Endothelial cell of umbilical vein (primary cell): ENCODE measurements around the gene IPO13. TPM values are rescaled to one million over a fixed set of nuclear protein-coding genes. Genes with fewer than 3 reads are reported as not detected.

ENCODE experiments used
- BruUV-seq: library from RNA; stranded (reverse); fragments of 400-500 nt; replicated peaks from 2 replicates; lab custom pipeline; 2021; lab: Mats Ljungman, UMichigan
- CTCF ChIA-PET: fragments of 300-600, 350-600 bp; sonication (Branson Sonifier 250); formaldehyde crosslinking; loops from one replicate; lab custom pipeline; 2021; ENCODE audit warnings: antibody characterized with exemption, inconsistent platforms; lab: Charles Lee
- POLR2A ChIA-PET: fragments of 300-600, 350-600 bp; sonication (Branson Sonifier 250); formaldehyde crosslinking; loops from one replicate; lab custom pipeline; 2021; ENCODE audit warnings: antibody characterized with exemption, inconsistent platforms; lab: Charles Lee
- DNase-seq: peaks from one replicate; pipeline ENCODE4 v3.0.0-alpha.2; 2011; ENCODE audit warnings: low read depth, low spot score
- FAIRE-seq: peaks from 2 replicates; lab custom pipeline; 2011; peaks lifted over from hg19 to GRCh38; lab: Jason Lieb, UNC
- H2AFZ ChIP-seq: 2 replicates; pipeline ENCODE4 v1.6.0; 2012; ENCODE audit warnings: low read depth, low read length, control low read depth, inconsistent platforms
- H3K27ac ChIP-seq: 2 replicates; pipeline ENCODE4 v1.5.1; 2011; ENCODE audit warnings: low read depth, mild to moderate bottlenecking, control low read depth, low read length, moderate library complexity; ENCODE audit not compliant: insufficient read depth
- H3K27me3 ChIP-seq, 2 experiments: 2 replicates each; pipeline versions ENCODE4 v1.6.0 to v1.6.1; 2011; ENCODE audit warnings: low read length in 2 of 2, mixed read lengths in 1 of 2; ENCODE audit not compliant: control insufficient read depth in 2 of 2, insufficient read depth in 2 of 2
- H3K36me3 ChIP-seq, 2 experiments: 2 replicates in 1 of 2; 3 replicates in 1 of 2; pipeline ENCODE4 v1.5.1; 2011; ENCODE audit warnings: low read length in 2 of 2, mild to moderate bottlenecking in 1 of 2, moderate library complexity in 1 of 2; ENCODE audit not compliant: control insufficient read depth in 2 of 2, insufficient read depth in 2 of 2; ENCODE audit errors: extremely low read depth in 1 of 2
- H3K4me1 ChIP-seq: 3 replicates; pipeline ENCODE4 v1.5.1; 2011; ENCODE audit warnings: mild to moderate bottlenecking, low read length; ENCODE audit not compliant: control insufficient read depth, insufficient read depth; ENCODE audit errors: extremely low read depth
- H3K4me2 ChIP-seq: 2 replicates; pipeline ENCODE4 v1.6.1; 2011; ENCODE audit warnings: low read length, control low read depth, mixed read lengths; ENCODE audit not compliant: insufficient read depth
- H3K4me3 ChIP-seq, 3 experiments: fragments of 200-600 bp in 1 of 3; sonication (generic), shearing (Covaris generic) in 1 of 3; replicated peaks in 1 of 3; 2 replicates each; pipeline ENCODE4 v1.5.1; 2011 to 2016; ENCODE audit warnings: control low read depth in 3 of 3, low read length in 3 of 3, mild to moderate bottlenecking in 2 of 3, inconsistent platforms in 1 of 3, low read depth in 1 of 3, moderate library complexity in 1 of 3; ENCODE audit not compliant: insufficient read depth in 1 of 3
- H3K79me2 ChIP-seq: 2 replicates; pipeline ENCODE4 v1.6.0; 2012; ENCODE audit warnings: low read length, inconsistent platforms; ENCODE audit not compliant: control insufficient read depth, insufficient read depth
- H3K9ac ChIP-seq: replicated peaks from 2 replicates; pipeline ENCODE3; 2011; ENCODE audit warnings: low read length, control low read depth; ENCODE audit not compliant: insufficient read depth; ENCODE audit errors: extremely low read depth
- H3K9me1 ChIP-seq: replicated peaks from 3 replicates; pipeline ENCODE4 v1.6.0; 2011; ENCODE audit warnings: mild to moderate bottlenecking, low read length; ENCODE audit not compliant: control insufficient read depth, insufficient read depth; ENCODE audit errors: extremely low read depth
- H3K9me3 ChIP-seq: replicated peaks from 2 replicates; pipeline ENCODE4 v1.5.1; 2012; ENCODE audit warnings: low read length, inconsistent platforms; ENCODE audit not compliant: control insufficient read depth, insufficient read depth
- H4K20me1 ChIP-seq: replicated peaks from 2 replicates; pipeline ENCODE3; 2011; ENCODE audit warnings: mild to moderate bottlenecking, low read length; ENCODE audit not compliant: control insufficient read depth, insufficient read depth; ENCODE audit errors: extremely low read depth
- CTCF ChIP-seq, 2 donors: IDR thresholded peaks; 1 replicate in 1 of 2; 2 replicates in 1 of 2; pipeline ENCODE4 v1.5.1; 2011; ENCODE audit warnings: low read length in 2 of 2, mild to moderate bottlenecking in 2 of 2, moderate library complexity in 2 of 2, control low read depth in 1 of 2, inconsistent platforms in 1 of 2, low read depth in 1 of 2; ENCODE audit not compliant: insufficient read depth in 1 of 2; ENCODE audit errors: extremely low read depth in 1 of 2
- EZH2 ChIP-seq: IDR thresholded peaks from 2 replicates; pipeline ENCODE4 v1.6.1; 2012; ENCODE audit warnings: borderline replicate concordance, low read depth, mild to moderate bottlenecking, moderate library complexity, low read length, inconsistent platforms; ENCODE audit not compliant: severe bottlenecking
- FOS ChIP-seq: IDR thresholded peaks from 2 replicates; pipeline ENCODE4 v1.6.1; 2011; ENCODE audit warnings: mild to moderate bottlenecking, low read length, moderate library complexity, borderline replicate concordance; ENCODE audit not compliant: insufficient read depth
- GATA2 ChIP-seq: IDR thresholded peaks from 2 replicates; pipeline ENCODE4 v1.7.0; 2011; ENCODE audit warnings: low read depth, mild to moderate bottlenecking, moderate library complexity, mixed read lengths, low read length; ENCODE audit not compliant: insufficient read length, insufficient read depth
- JUN ChIP-seq: IDR thresholded peaks from 2 replicates; pipeline ENCODE4 v1.6.1; 2011; ENCODE audit warnings: borderline replicate concordance, low read depth; ENCODE audit not compliant: insufficient read length, insufficient read depth
- MAX ChIP-seq: IDR thresholded peaks from 2 replicates; pipeline ENCODE4 v1.6.1; 2011; ENCODE audit not compliant: insufficient read depth, insufficient read length
- MYC ChIP-seq: IDR thresholded peaks from one replicate; pipeline ENCODE4 v1.6.1; 2011; ENCODE audit warnings: mild to moderate bottlenecking, low read depth, low read length
- POLR2A ChIP-seq: IDR thresholded peaks from 2 replicates; pipeline ENCODE4 v1.6.1; 2012; ENCODE audit warnings: low read depth, mild to moderate bottlenecking, control low read depth, low read length
- POLR2AphosphoS5 ChIP-seq: IDR thresholded peaks from 2 replicates; pipeline ENCODE4 v1.6.1; 2012; ENCODE audit warnings: low read depth, mild to moderate bottlenecking, control low read depth, low read length, moderate library complexity; ENCODE audit not compliant: insufficient read depth
- dilution Hi-C: fragments of 300-500 bp; cut with MboI; formaldehyde crosslinking; loops from one replicate; pipeline ENCODE4 v1.15.0; 2019; ENCODE audit warnings: low sequenced_read_pairs; ENCODE audit not compliant: extremely low pct_ligation_motif_present
- intact Hi-C: fragments of 100-400 bp; cut with micrococcal nuclease; formaldehyde crosslinking; loops from one replicate; pipeline ENCODE4 v1.10.0; 2022
- polyA plus RNA-seq, 4 experiments: library from polyadenylated mRNA; depleted of rRNA in 3 of 4; stranded (reverse) in 3 of 4; unstranded in 1 of 4; fragments of >200 nt; gene quantifications; 2 replicates each; pipeline versions ENCODE4 v1.2.1 to v1.2.3, GENCODE V29; 2011 to 2012; ENCODE audit warnings: missing spikeins in 1 of 4
- total RNA-seq: library from RNA; stranded (reverse); gene quantifications from 2 replicates; pipeline ENCODE4 v1.2.3, GENCODE V29; 2021

The IPO13 gene
- total and polyA plus RNA-seq, 2 donors (not counting 3 experiments of a cell fraction or from before 2014, with no cell fraction given), result 28.9 to 29.3 TPM

GRCh38 chr1:43983253-43983899 lies 36.6 kb downstream of the IPO13 start:
- H4K20me1 ChIP-seq, result no peaks in the 10 kb centered on the region
- no peak overlapping the region for H3K4me2 ChIP-seq
- H3K4me1 ChIP-seq, result peaks cover 14% of the 10 kb centered on the region
- DNase-seq (no peak), FAIRE-seq (no peak)
- H3K9me1 ChIP-seq, result no peaks in the 10 kb centered on the region
- intact Hi-C loops, result no loop called here
- no peak for TF ChIP-seq MAX
- TF ChIP-seq MYC, result no peak
- TF ChIP-seq POLR2A, result no peak
- no peak for TF ChIP-seq EZH2
- no peak for TF ChIP-seq POLR2AphosphoS5
- no peak for TF ChIP-seq CTCF (IDR thresholded peaks at IDR 0.05; ENCODE audit: extremely low read depth in 1 of 2, insufficient read depth in 1 of 2, low read depth in 1 of 2, low read length in 2 of 2)
- no peak for TF ChIP-seq FOS
- no peak for TF ChIP-seq GATA2
- no peak for TF ChIP-seq JUN
- no peak overlapping the region for H3K4me3 ChIP-seq
- no peaks in the 10 kb centered on the region for H3K9me3 ChIP-seq
- H2AFZ ChIP-seq, result no peak overlapping the region
- H3K79me2 ChIP-seq, result peaks cover 23% of the 10 kb centered on the region
- ChIA-PET POLR2A (no interaction called here), CTCF (no interaction called here)
- H3K36me3 ChIP-seq, result peaks cover 0 to 10% of the 10 kb centered on the region in 2 experiments
- BruUV-seq, result no TSS peak
- H3K9ac ChIP-seq, result no peak overlapping the region
- dilution Hi-C loops, result no loop called here
- no peaks in the 10 kb centered on the region for H3K27me3 ChIP-seq
- H3K27ac ChIP-seq, result no peak overlapping the region
